Upper lobe of left lung (tissue), 6 donors: Measurements from ENCODE around the gene MEGF8. TPM values are rescaled to one million over a fixed set of nuclear protein-coding genes. Genes with fewer than 3 reads are reported as not detected.

ENCODE experiments used
- ATAC-seq, 2 donors: fragments of 200-7000 bp; cut with Tn5 transposase; one replicate each; pipeline ENCODE4 v1.9.1; 2022; ENCODE audit warnings: mild to moderate bottlenecking in 2 of 2, moderate library complexity in 2 of 2; ENCODE audit not compliant: low FRiP score in 2 of 2
- DNase-seq, 2 donors: peaks; one replicate each; pipeline ENCODE4 v3.0.0-alpha.2; 2019 to 2020
- H3K27ac ChIP-seq, 4 donors: fragments of 200-600 bp; sonication (generic); one replicate each; pipeline ENCODE4 v1.5.1; 2016 to 2019
- H3K27me3 ChIP-seq, 4 donors: fragments of 200-600 bp; sonication (generic); one replicate each; pipeline ENCODE4 v1.5.1; 2017 to 2019
- H3K36me3 ChIP-seq, 4 donors: fragments of 200-600 bp; sonication (generic); one replicate each; pipeline ENCODE4 v1.5.1; 2016 to 2019
- H3K4me1 ChIP-seq, 4 donors: fragments of 200-600 bp; sonication (generic); one replicate each; pipeline ENCODE4 v1.5.1; 2018 to 2019
- H3K4me3 ChIP-seq, 4 donors: fragments of 200-600 bp; sonication (generic); one replicate each; pipeline ENCODE4 v1.5.1; 2017 to 2019; ENCODE audit warnings: mild to moderate bottlenecking in 2 of 4, moderate library complexity in 1 of 4
- H3K9me3 ChIP-seq, 4 donors: fragments of 200-600 bp; sonication (generic); one replicate each; pipeline ENCODE4 v1.5.1; 2018 to 2019
- CTCF ChIP-seq, 6 experiments: fragments of 450-650 bp in 4 of 6; fragments of 200-600 bp in 2 of 6; sonication (generic) in 2 of 6; IDR thresholded peaks; one replicate each; pipeline ENCODE4 v1.5.1; 2016 to 2019; ENCODE audit warnings: antibody characterized with exemption in 6 of 6
- EP300 ChIP-seq, 4 donors: sonication (generic); formaldehyde crosslinking; IDR thresholded peaks; one replicate each; pipeline ENCODE4 v1.5.1; 2017; ENCODE audit warnings: antibody characterized with exemption in 4 of 4, control low read depth in 2 of 4
- POLR2A ChIP-seq, 4 donors: fragments of 450-650 bp; IDR thresholded peaks; one replicate each; pipeline ENCODE4 v1.5.1; 2016 to 2017; ENCODE audit warnings: antibody characterized with exemption in 4 of 4, mild to moderate bottlenecking in 2 of 4
- POLR2AphosphoS5 ChIP-seq, 2 donors: sonication (generic); formaldehyde crosslinking; IDR thresholded peaks; one replicate each; pipeline ENCODE4 v1.5.1; 2017; ENCODE audit warnings: antibody characterized with exemption in 2 of 2
- WGBS, 2 donors: methylation state at CpG; one replicate each; pipeline ENCODE4 v1.1.5; 2017 to 2018; 5-methylcytosine and 5-hydroxymethylcytosine counted together
- total RNA-seq, 6 donors: library from RNA; depleted of rRNA in 4 of 6; stranded (reverse); fragments of >200 nt in 4 of 6; gene quantifications; one replicate each; pipeline versions ENCODE4 v1.1.0 to v1.2.1, GENCODE V29; 2016 to 2021
- donor health status: DM: no; HTN: no; CAD: no; lungs with moderate emphysema.
- donor health status: DM: no; HTN: yes; CAD: no; lungs with severe emphysema.

Gene MEGF8
- total RNA-seq, 6 donors from 2014 or later, result 13.7 to 30.7 (median 17.8) TPM

- H3K4me1 ChIP-seq, result peaks cover 8 to 12% (median 10%) of the 10 kb centered on the region in 4 donors
- H3K27ac ChIP-seq, result no peak overlapping the region
- no peaks in the 10 kb centered on the region for H3K9me3 ChIP-seq
- peak; percentile 76 to 92 for DNase-seq
- peak; percentile 54 to 87 for ATAC-seq
- peak overlapping the region; percentile 31 to 50 (median 40) for H3K4me3 ChIP-seq
- H3K27me3 ChIP-seq, result peaks cover 0 to 16% (median 8%) of the 10 kb centered on the region in 4 donors
- TF ChIP-seq CTCF (IDR thresholded peaks at IDR 0.05) (peak; percentile 46 to 67 (median 58)), POLR2AphosphoS5 (IDR thresholded peaks at IDR 0.05) (no peak), POLR2A (IDR thresholded peaks at IDR 0.05) (no peak), EP300 (IDR thresholded peaks at IDR 0.05) (no peak)
- H3K36me3 ChIP-seq, result no peaks in the 10 kb centered on the region
- WGBS, 2 donors, result 5 to 6% methylated on average over 31 to 45 of the region's 48 CpGs
Observed at GRCh38 chr19:42386974-42387707, 61.7 kb downstream of the MEGF8 start.

- ATAC-seq, result peak in 1 of 2 donors; percentile 3
- no peak for DNase-seq
- 79 to 81% methylated on average over 9 to 20 of the region's 20 CpGs for WGBS, 2 donors
- H3K4me1 ChIP-seq, result peaks cover 8 to 12% (median 10%) of the 10 kb centered on the region in 4 donors
- no peaks in the 10 kb centered on the region for H3K9me3 ChIP-seq
- no peak overlapping the region for H3K4me3 ChIP-seq
- no peaks in the 10 kb centered on the region for H3K36me3 ChIP-seq
- TF ChIP-seq CTCF (IDR thresholded peaks at IDR 0.05) (no peak), POLR2AphosphoS5 (IDR thresholded peaks at IDR 0.05) (no peak), EP300 (IDR thresholded peaks at IDR 0.05) (no peak), POLR2A (IDR thresholded peaks at IDR 0.05) (no peak)
- peaks cover 0 to 16% (median 8%) of the 10 kb centered on the region in 4 donors for H3K27me3 ChIP-seq
- H3K27ac ChIP-seq, result no peak overlapping the region
Observed at GRCh38 chr19:42388851-42389489, 63.5 kb downstream of the MEGF8 start.

GRCh38 chr19:42389899-42390298, 64.5 kb downstream of the MEGF8 start, which contains the start of gene CNFN:
TSS of gene CNFN (minus strand) at chr19:42390297. CDS start at chr19:42389037, 1,260 bp downstream.
- Histone ChIP-seq H3K4me1 (peaks cover 8 to 12% (median 10%) of the 10 kb centered on the region in 4 donors), H3K36me3 (no peaks in the 10 kb centered on the region), H3K27ac (no peak within 1 kb of the TSS), H3K27me3 (peaks cover 0 to 16% (median 8%) of the 10 kb centered on the region in 4 donors), H3K4me3 (no peak within 1 kb of the TSS), H3K9me3 (no peaks in the 10 kb centered on the region)
- DNase-seq (no peak), ATAC-seq (no peak)
- TF ChIP-seq CTCF (IDR thresholded peaks at IDR 0.05) (no peak), EP300 (IDR thresholded peaks at IDR 0.05) (no peak), POLR2AphosphoS5 (IDR thresholded peaks at IDR 0.05) (no peak), POLR2A (IDR thresholded peaks at IDR 0.05) (no peak)
- WGBS, 2 donors, result 50 to 53% methylated on average over 12 of the region's 12 CpGs

GRCh38 chr19:42392165-42392564, 66.7 kb downstream of the MEGF8 start:
- H3K4me3 ChIP-seq, result no peak overlapping the region
- 60 to 73% methylated on average over 4 of the region's 4 CpGs for WGBS, 2 donors
- H3K27ac ChIP-seq, result no peak overlapping the region
- no peaks in the 10 kb centered on the region for H3K9me3 ChIP-seq
- peaks cover 8 to 13% (median 11%) of the 10 kb centered on the region in 4 donors for H3K4me1 ChIP-seq
- H3K36me3 ChIP-seq, result no peaks in the 10 kb centered on the region
- H3K27me3 ChIP-seq, result peaks cover 0 to 16% (median 8%) of the 10 kb centered on the region in 4 donors
- no peak for ATAC-seq
- TF ChIP-seq EP300 (IDR thresholded peaks at IDR 0.05), result no peak
- TF ChIP-seq CTCF (IDR thresholded peaks at IDR 0.05), result no peak
- TF ChIP-seq POLR2AphosphoS5 (IDR thresholded peaks at IDR 0.05), result no peak
- no peak for TF ChIP-seq POLR2A (IDR thresholded peaks at IDR 0.05)
- no peak for DNase-seq
